ENCODE results near the gene TUBA1B.
"Not testable (repeated sequence)": the region's sequence is repeated elsewhere in the genome, so short reads cannot be mapped to it uniquely, and the experiment has no call there.

The TUBA1B gene

DNA sequence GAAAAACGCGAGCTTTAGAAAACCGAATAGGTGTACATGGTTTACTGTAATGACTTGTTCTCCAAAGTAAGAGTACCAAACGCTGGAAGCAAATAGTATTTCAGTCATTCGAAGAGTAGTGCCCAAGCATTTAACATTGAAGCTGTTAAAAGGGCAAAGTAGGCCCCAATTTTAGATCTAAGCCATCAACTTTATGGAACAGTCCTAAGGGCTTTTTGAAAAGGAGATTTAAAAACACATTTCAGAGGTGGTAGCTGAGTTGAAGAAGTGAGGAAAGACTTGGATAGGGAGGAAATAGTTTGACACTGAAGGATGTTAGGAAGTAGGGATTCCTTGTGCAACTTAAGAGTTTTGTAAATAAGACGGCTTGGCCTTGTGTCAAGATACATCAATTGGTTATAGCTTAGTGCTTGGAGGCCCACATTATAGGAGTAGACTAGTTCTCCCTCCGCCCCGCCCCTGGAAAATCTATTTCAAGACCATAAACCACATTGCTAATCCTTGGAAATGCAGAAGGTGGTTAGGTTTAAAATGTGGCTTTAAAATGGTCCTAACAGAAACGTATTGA, 783 bp upstream of the TUBA1B start:
- no peak for DNase-seq (ENCODE audit: extremely low spot score)
- CTCF ChIA-PET = interaction anchor here (0.5 to 2.2 kb wide), 4 partner anchors 11 to 101 kb away, joined by 3 to 7 read pairs (median 3); no protein-coding TSS in a partner anchor
- POLR2A ChIA-PET = interaction anchor here (0.9 to 4.7 kb wide), 38 partner anchors 9 to 609 kb away, joined by 3 to 112 read pairs (median 15); partner anchors contain the start of genes ARF3, LMBR1L, PRPH and RHEBL1
- TF ChIP-seq SUZ12 (IDR thresholded peaks at IDR 0.05) (no peak), LEF1 (IDR thresholded peaks at IDR 0.05; ENCODE audit: borderline replicate concordance) (no peak), NFRKB (IDR thresholded peaks at IDR 0.05) (no peak), BHLHE40 (IDR thresholded peaks at IDR 0.05; ENCODE audit: borderline replicate concordance) (no peak), L3MBTL2 (conservative IDR thresholded peaks at IDR 0.05) (0 out of 2 replicates have a peak, but pooled peaks have one; percentile 33), FOXA1 (IDR thresholded peaks at IDR 0.05) (no peak), ZNF384 (IDR thresholded peaks at IDR 0.05) (no peak)

DNA sequence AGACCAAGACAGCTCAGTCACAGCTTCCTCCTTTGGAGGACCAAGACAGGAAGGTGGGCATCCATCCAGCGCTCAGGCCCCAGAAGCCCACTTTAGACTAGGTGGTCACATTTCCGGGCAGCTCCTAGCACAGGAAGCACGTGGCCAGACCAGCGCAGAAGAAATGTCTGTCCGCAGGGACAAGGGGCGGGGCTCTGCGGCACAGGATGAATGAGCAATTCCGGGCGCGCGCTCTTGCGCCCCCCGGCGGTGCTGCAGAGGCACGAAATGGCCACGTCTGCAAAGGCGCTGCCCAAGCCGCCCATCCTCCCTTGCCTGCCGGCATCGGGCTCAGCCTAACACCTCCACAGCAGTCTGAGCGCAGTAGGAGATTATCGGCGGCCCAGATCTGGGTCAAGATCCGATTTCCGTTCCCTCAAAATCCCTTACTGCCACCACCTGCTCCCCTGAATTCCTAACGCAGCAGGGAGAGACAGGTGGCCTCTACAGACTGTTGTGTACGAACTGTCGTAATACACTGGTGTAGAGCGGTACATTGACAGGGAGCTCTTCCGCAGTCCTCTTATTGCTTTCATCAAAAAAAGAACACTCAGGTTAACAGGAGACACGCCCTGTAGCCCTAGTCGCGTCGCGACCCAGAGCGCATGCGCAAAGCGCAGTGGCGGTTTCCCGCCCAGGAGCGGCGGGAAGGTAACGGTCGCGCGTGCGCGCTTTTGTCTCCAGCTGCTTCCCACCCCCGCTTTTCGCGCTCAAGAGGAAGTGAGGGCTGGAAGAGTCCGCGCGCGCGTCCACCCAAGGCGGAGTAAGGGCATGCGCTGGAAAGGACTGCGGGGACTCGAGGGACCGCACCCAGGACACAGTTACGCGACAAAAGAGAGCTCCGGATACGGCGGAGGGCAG, 794 bp downstream of the TUBA1B start:
- TF ChIP-seq ELF4 (IDR thresholded peaks at IDR 0.05) = no peak
- peak; percentile 94 for TF ChIP-seq L3MBTL2 (conservative IDR thresholded peaks at IDR 0.05)
- CTCF ChIA-PET = interaction anchor here (0.6 to 2.2 kb wide), 13 partner anchors 9 to 212 kb away, joined by 3 to 7 read pairs (median 3); partner anchors contain the start of genes KMT2D and LMBR1L
- peak; percentile 85 for DNase-seq (ENCODE audit: extremely low spot score)
- POLR2A ChIA-PET = interaction anchor here (0.6 to 4.7 kb wide), 64 partner anchors 10 to 611 kb away, joined by 3 to 112 read pairs (median 7); partner anchors contain the start of genes ARF3, DHH, KMT2D and LMBR1L

GRCh38 chr12:49129332-49130150, 1.7 kb downstream of the TUBA1B start:
- TF ChIP-seq PKNOX1 (IDR thresholded peaks at IDR 0.05) (no peak), FOXM1 (IDR thresholded peaks at IDR 0.05; ENCODE audit: borderline replicate concordance) (no peak), NFRKB (IDR thresholded peaks at IDR 0.05) (no peak), FOXK2 (IDR thresholded peaks at IDR 0.05) (no peak), CTBP1 (IDR thresholded peaks at IDR 0.05; ENCODE audit: borderline replicate concordance) (no peak), L3MBTL2 (conservative IDR thresholded peaks at IDR 0.05) (no peak), HDGF (IDR thresholded peaks at IDR 0.05; ENCODE audit: borderline replicate concordance) (no peak), TARDBP (IDR thresholded peaks at IDR 0.05) (no peak)
- DNase-seq (ENCODE audit: extremely low spot score) = no peak
- ChIA-PET POLR2A (interaction anchor here (0.7 to 4.7 kb wide), 26 partner anchors 9 to 194 kb away, joined by 3 to 112 read pairs (median 18); partner anchors contain the start of genes KMT2D, LMBR1L, TROAP and TUBA1A), CTCF (interaction anchor here (0.7 to 1.8 kb wide), 9 partner anchors 8 to 106 kb away, joined by 3 to 7 read pairs (median 3); no protein-coding TSS in a partner anchor)

DNA sequence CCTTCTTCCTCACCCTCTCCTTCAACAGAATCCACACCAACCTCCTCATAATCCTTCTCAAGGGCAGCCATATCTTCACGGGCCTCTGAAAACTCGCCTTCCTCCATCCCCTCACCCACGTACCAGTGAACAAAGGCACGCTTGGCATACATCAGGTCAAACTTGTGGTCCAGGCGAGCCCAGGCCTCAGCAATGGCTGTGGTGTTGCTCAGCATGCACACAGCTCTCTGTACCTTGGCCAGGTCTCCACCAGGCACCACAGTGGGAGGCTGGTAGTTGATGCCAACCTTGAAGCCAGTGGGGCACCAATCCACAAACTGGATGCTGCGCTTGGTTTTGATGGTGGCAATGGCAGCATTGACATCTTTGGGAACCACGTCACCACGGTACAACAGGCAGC, 3.2 kb downstream of the TUBA1B start:
- POLR2A ChIA-PET = interaction anchor here (1.0 to 1.3 kb wide), 7 partner anchors 11 to 106 kb away, joined by 3 to 7 read pairs (median 4); partner anchors contain the start of genes LMBR1L and TUBA1A
- CTCF ChIA-PET; DNase-seq (ENCODE audit: extremely low spot score): not testable (repeated sequence)

DNA sequence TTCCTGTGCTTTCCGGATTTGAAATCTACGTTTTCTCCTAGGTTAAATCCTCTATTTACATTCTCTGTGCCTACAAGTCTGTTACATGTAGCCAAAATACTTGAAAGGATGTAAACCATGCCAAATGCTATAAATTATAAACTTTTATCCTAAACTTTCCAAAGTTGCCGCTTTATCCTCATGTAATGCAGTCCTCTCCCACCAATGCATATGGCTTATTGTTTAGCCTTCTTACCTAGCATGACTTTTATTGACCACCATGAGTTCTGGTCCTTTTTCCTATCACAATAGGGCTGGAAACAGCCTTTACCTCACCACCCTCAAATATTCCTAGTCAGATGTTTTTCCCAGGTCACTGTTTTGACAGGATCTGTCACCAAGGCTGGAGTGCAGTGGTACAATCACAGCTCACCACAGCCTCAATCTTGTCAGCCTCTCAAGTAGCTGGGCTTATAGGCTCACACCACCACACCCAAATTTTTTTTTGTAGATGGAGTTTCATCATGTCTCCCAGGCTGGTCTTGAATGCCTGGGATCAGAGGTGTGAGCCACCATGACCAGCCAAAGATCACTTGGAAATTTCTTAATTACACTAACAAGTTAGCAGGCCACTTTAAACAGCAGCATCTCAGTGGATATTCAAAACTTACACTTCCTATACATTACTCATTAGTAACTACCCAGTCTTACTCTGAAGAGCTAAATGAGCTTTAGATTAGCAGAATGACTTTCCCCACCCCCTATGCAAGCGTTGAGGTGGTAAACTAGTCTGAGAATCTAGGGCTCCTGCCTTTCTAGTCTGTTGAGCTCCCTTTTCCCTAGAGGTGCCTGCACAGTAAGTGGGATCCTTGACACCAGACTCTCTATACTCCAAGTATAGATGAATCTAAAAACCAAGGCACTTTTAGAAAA, 4.1 kb downstream of the TUBA1B start:
- ChIA-PET CTCF (interaction anchor here (0.5 kb wide), 1 partner anchor 121 kb away, joined by 4 read pairs; no protein-coding TSS in a partner anchor), POLR2A (interaction anchor here (0.7 to 1.4 kb wide), 9 partner anchors 10 to 106 kb away, joined by 3 to 7 read pairs (median 4); partner anchors contain the start of genes LMBR1L, RHEBL1 and TUBA1A)
- DNase-seq (ENCODE audit: extremely low spot score) = no peak
- TF ChIP-seq FOXK2 (IDR thresholded peaks at IDR 0.05) (0 out of 2 replicates have a peak, but pooled peaks have one; percentile 26), FOXM1 (IDR thresholded peaks at IDR 0.05; ENCODE audit: borderline replicate concordance) (no peak), TARDBP (IDR thresholded peaks at IDR 0.05) (no peak), LEF1 (IDR thresholded peaks at IDR 0.05; ENCODE audit: borderline replicate concordance) (no peak), ARNT (IDR thresholded peaks at IDR 0.05) (no peak), BHLHE40 (IDR thresholded peaks at IDR 0.05; ENCODE audit: borderline replicate concordance) (no peak; the same call in 1 of the 2 replicates), SP1 (IDR thresholded peaks at IDR 0.05) (no peak), L3MBTL2 (conservative IDR thresholded peaks at IDR 0.05) (0 out of 2 replicates have a peak, but pooled peaks have one; percentile 18), SUZ12 (IDR thresholded peaks at IDR 0.05) (no peak), PKNOX1 (IDR thresholded peaks at IDR 0.05) (no peak), FOXA1 (IDR thresholded peaks at IDR 0.05) (no peak), CTBP1 (IDR thresholded peaks at IDR 0.05; ENCODE audit: borderline replicate concordance) (no peak), ELF4 (IDR thresholded peaks at IDR 0.05) (peak; percentile 22; the same call in 1 of the 2 replicates), ZNF384 (IDR thresholded peaks at IDR 0.05) (no peak), NFRKB (IDR thresholded peaks at IDR 0.05) (0 out of 2 replicates have a peak, but pooled peaks have one; percentile 21), HDGF (IDR thresholded peaks at IDR 0.05; ENCODE audit: borderline replicate concordance) (no peak)

Data from HEK293T (cell line).